ENCODE measurements around the gene GLYATL1. TPM values are rescaled to one million over a fixed set of nuclear protein-coding genes. Genes with fewer than 3 reads are reported as not detected.

GLYATL1 gene
- total RNA-seq (2022; extraction: Qiagen RNA extraction; ENCODE audit: low read depth) = 0.07 TPM in 1 of 5 replicates, not detected in the others

GRCh38 chr11:58939277-58939676, at the start of gene GLYATL1:
Gene GLYATL1, plus strand, starts transcription at chr11:58939488. Its CDS starts 7,600 bp downstream, at chr11:58947088.

Other genes with a start within 250 kb of the GLYATL1 start
- not detected in 5 replicates for gene GLYAT, start 207.5 kb upstream of the GLYATL1 start, total RNA-seq (2022; extraction: Qiagen RNA extraction; ENCODE audit: low read depth)
- not detected in 5 replicates for gene GLYATL2, start 94.8 kb upstream of the GLYATL1 start, total RNA-seq (2022; extraction: Qiagen RNA extraction; ENCODE audit: low read depth)
- gene GLYATL1B, start 146.8 kb downstream of the GLYATL1 start, total RNA-seq (2022; extraction: Qiagen RNA extraction; ENCODE audit: low read depth) = not detected in 5 replicates
- gene FAM111B, start 167.7 kb downstream of the GLYATL1 start, total RNA-seq (2022; extraction: Qiagen RNA extraction; ENCODE audit: low read depth) = 6.2 to 9.0 TPM (median 7.7 TPM) in 5 replicates
- gene FAM111A, start 203.4 kb downstream of the GLYATL1 start, total RNA-seq (2022; extraction: Qiagen RNA extraction; ENCODE audit: low read depth) = 6.3 to 11.3 TPM (median 8.2 TPM) in 5 replicates
- gene DTX4, start 232.6 kb downstream of the GLYATL1 start, total RNA-seq (2022; extraction: Qiagen RNA extraction; ENCODE audit: low read depth) = 3.9 to 5.3 TPM (median 4.6 TPM) in 5 replicates